HG03520 (cell line): Measurements from ENCODE around the gene SDK2.
A peak's percentile ranks its signal among the peaks of the same experiment; 100 is the strongest.
"Not testable (repeated sequence)": the region's sequence is repeated elsewhere in the genome, so short reads cannot be mapped to it uniquely, and the experiment has no call there.

Source experiments
- ATAC-seq: cut with Tn5 transposase; IDR thresholded peaks from one replicate; pipeline ENCODE4 v1.9.1; 2021; ENCODE audit warnings: mild to moderate bottlenecking, moderate library complexity; ENCODE audit not compliant: unreplicated experiment

SDK2 gene

DNA sequence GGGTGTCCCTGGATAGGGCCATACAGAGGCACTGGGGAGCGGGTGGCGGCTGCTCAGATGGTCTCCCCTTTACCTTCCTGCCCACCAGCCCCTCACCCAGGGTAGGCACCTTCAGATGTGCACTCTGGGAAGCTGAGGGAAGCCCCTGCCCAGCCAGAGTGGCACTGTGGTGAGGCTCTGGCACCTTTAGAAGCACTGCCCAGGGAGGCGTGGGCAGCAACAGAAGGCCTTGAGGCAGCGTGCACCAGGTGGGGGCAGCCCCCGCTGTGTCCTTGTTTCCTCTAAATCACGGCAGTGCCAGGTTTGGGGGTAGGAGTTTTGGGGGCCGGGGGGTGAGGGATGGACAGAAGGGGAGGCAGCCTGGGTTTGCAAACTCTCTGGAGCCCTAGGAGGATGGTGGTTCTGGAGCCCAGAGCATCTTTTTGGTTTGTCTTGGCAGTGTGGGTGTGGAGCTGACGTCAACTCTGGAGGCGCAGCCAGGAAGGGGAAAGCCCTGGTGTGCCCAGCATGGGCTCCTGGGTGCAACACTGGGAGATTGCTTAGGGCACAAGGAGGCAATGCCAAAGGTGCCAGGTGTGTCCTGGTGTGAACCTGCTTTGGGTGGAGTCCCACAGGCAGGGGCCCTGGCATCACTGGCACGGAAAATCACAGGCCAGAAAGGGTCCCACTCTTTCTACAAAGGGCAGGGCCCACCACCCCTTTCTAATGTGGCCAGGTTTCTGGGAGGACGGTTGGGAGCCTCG is 309.3 kb downstream of the SDK2 start:
- ATAC-seq = no peak

DNA sequence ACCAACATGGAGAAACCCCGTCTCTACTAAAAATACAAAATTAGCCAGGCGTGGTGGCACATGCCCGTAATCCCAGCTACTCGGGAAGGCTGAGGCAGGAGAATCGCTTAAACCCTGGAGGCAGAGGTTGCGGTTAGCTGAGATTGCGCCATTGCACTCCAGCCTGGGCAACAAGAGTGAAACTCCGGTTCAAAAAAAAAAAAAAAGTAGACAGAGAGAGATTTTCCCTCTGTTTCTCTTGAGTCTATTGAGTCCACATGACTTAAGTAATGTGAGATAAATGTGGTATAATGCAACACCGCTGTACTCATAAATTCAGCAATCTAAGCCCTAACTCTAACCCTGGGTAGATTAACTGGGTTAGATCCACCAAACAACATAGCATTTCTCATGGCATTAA is 310.8 kb downstream of the SDK2 start:
- ATAC-seq = not testable (repeated sequence)

DNA sequence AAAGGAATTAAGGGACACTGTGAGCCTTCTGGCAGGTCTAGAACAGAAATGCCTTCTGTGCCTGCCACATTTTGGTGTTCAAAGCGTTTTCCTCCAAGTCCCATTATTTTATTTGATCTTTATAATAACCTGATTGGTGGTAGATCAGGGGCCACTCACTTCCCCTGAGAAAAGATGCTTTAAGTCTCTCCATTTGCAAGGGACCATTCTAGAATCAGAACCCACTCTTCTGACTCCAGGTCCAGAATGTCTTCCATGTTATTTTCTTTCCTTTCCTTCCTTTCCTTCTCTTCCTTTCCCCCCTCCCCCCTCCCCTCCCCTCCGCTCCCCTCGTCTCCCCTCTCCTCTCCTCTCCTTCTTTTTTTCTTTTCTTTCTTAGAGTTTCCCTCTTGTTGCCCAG is 313.2 kb downstream of the SDK2 start:
- ATAC-seq = no peak

DNA sequence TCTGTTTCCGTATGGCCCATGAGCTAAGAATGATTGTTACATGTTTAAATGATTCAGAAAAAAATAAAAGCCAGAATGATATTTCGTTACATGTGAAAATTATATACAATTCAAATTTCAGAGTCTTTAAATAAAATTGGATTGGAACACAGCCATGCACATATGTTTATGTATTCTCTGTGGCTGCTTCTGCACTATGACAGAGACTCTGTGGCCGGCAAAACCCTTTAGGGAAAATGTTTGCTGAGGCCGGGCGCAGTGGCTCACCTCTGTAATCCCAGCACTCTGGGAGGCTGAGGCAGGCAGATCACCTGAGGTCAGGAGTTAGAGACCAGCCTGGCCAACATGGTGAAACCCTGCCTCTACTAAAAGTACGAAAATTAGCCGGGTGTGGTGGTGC is 316.6 kb downstream of the SDK2 start:
- no peak for ATAC-seq

DNA sequence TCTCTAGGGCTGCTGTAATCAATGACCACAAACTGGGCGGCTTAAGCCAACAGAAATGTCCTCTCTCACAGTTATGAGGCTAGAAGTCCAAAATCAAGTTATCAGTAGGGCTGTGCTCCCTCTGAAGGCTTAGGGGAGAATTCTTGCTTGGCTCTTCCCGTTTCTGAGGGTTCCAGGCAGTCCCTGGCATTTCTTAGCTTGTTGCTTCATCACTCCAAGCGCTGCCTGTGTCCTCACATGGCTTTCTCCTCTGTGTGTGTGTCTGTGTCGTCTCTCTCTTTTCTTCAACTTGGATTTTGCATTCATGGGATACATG is 318.8 kb downstream of the SDK2 start:
- ATAC-seq = no peak

DNA sequence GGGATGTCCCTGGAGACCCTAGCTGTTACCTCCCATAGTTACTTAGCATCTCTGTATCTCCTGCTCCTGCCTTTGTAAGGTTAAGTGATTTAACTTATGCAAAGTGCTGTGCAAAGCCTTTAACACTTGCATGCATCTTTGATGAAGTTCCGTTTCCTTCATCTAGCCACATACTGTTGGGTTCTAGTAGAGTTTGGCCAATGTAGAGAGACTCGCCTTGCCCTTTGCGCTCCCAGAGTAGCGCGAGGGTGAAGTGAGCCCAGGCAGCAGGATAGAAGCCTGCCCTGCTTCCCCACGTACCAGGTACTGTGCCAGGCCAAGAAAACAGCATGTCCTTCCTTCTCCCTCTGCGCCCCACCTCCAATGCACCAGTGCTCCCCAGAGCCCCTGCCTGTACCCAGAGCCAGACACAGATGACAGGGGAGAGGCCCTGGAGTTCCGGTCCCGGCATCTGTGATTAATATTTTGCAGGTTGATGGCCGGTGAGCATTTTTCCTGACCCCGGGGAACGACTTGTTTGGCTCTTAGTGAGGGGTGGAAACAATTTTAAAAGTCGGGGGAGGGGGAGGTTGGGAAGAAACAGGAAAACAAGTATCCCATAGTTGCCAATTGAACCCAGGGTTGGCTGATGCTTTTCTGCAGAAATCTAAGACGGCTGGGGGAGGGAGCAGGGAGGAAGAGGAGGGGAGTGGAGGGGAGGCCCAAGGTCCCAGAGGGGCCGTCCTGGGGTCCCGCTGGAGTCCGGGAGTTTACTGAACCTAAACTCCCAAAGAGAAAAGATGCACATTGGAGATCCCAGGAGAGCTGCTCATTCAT is 319.3 kb downstream of the SDK2 start:
- ATAC-seq = no peak

DNA sequence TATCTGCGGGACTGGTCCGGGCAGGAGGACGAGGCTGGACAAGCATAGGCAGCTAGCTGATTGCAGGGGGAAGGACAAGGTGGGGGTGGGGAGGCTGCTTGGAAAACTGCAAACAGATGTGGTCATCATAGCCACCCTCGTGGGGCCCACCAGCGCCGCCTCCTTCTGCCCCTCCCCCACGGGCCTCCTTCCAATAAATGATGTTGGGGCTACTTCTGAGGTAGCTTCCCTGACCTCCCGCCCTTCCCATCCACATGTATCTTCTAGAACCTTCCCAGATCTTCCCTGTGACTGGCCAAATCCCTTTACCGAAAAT is 320.1 kb downstream of the SDK2 start:
- no peak for ATAC-seq

DNA sequence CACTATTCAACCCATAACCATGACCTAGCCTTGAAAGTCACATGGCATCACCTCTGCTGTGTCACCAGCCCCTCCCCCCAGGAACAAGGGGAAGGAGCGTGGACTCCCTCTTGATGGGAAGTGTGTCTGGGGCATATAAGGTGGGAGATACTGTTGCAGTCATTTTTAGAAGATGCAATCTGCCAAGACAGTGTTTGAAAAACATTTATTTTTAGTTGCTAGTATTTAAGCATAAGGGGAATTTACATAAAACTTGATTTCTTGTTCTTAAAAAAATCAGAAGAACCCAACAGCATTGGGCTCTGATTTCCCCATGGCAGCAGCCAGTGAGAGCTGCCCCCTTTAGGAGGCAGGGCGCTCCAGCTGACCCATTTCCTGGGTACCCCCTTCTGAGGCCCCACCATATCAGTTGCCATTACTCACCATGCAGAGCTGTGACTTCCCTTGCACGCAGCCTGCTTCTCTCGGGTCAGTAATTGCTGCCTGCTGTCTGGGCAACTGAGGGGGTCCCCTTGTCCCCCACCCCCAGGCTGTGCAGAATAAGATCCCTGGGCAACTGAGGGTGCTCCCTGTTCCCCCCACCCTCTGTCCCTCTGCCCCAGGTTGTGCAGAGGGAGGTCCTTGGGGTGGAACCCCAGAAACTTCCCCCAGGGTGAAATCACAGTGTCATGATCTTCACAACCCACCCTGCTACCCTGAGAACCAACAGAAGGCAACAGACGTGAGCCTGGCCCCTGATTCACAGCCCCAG is 320.7 kb downstream of the SDK2 start:
- no peak for ATAC-seq

DNA sequence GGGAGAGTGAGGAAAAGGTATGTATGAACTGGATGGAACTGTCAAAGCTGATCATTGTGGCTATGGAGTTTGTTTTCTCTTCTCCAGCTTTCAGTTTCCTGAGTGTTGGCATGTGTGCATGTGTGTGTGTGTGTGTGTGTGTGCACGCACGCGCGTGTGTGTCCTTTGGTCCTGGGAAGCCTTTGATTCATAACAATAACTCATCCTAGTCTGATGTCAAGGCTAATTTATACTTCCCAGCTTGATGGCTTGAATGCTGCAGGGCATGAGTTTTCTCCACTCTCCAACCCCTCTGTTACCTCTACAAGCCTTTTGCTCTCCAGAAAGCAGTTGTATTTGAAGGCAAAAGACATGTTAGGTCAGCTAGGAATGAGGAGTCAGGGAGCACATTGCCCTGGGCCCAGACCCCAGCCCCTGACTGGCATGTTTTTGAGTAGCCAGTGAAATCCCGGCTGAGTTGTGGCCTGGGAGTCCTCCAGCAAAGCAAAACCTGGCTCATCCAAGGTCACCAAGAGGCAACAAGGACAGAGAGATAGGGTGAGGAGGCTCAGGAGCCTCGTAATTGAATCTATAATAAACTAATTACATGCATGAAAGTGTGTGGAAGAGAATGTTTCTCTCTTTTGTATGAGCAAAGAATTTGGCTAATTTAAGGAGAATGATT is 323.5 kb downstream of the SDK2 start:
- ATAC-seq = no peak

DNA sequence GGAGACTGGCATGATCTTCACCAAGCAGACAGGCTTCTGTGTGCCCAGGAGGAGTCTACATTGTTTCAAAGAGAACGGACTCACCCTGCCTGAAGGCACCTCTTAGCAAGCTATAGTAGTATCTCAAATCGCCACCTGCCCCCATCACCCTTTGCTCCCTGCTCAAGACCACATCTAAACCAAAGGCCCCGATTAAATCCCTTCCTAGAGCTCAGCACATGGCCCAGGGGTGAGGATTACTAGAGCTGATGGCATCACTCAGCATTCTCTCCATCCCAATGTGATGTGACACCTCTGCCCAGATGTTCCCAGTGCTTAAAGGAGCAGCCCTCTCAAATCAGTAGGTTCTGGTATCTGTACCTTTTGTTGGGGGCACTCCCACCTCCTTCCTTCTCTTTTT is 324.5 kb downstream of the SDK2 start:
- ATAC-seq = no peak

DNA sequence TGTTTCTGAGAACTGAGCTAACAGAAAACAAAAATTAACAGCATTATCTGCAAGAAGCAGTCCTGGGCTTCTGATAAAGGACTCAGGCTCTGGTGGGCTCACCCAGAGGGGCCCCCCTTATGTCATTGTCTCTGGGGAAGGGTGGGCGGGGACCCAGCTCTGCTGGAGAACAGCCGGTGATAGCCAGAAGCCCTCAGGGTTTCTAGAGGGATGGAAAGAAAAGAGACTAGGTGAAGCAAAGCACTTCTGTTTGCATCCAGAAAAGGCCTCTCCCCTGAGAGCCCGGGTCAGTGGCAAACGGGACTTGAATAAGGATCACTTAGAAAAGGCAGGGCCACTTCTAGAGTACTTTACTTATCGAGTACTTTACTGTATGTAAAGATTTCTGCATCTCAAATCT is 325.4 kb downstream of the SDK2 start:
- ATAC-seq = no peak

DNA sequence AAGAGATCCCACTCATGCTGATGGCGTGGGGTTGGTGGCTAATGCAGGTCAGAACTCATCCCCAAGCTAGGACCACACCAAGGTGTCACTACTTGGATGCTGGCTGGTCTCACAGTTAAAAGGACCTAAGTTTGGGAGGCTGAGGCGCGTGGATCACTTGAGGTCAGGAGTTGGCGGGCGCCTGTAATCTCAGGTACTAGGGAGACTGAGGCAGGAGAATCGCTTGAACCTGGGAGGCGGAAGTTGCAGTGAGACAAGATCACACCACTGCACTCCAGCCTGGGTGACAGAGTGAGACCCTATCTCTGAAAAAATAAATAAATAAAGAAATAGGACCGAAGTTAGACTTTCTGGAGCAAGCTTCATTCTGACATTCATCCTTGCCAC is 325.8 kb downstream of the SDK2 start:
- no peak for ATAC-seq

DNA sequence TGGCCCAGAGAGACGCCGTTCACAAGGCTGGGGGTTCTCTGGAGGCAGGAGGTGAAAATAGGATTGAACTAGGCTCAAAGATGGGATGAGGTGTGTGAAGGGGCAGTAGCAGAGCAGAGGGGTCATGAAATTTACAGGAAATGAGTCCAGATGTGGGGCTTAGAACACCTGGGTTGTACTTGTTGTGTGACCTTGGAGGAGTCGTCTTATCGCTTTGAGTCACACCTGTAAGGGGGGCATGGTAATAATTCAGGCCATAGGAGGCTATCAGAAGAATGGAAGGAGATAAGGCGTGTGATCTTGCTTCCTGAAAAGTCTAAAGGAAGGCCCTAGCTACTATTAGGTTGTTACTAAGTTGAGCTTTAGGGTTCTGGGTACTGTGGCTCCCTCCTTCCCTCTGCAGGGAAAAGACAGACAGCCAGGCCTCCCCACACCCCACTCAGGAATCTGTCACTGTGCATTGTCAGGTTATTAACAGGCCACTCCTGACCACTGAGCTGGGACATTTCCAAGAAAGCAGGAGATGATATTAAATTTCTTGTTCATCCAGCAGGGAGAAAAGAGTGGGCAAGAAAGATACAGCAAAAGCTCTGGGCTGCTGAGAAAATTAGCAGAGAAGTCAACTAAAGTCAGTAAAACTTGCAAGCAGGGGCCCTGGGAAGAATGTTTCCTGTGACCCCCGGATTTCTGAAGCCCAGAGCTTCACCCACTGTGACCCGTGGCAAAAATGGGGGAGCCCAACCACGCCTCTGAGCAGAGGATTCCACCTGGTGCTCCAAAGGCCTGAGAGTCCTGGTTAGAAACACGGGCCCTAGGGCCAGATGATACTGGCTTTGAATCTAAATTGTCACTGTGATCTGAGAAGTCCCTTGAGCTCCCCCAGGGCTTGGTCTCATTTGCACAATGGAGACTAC is 326.5 kb downstream of the SDK2 start:
- ATAC-seq = no peak

DNA sequence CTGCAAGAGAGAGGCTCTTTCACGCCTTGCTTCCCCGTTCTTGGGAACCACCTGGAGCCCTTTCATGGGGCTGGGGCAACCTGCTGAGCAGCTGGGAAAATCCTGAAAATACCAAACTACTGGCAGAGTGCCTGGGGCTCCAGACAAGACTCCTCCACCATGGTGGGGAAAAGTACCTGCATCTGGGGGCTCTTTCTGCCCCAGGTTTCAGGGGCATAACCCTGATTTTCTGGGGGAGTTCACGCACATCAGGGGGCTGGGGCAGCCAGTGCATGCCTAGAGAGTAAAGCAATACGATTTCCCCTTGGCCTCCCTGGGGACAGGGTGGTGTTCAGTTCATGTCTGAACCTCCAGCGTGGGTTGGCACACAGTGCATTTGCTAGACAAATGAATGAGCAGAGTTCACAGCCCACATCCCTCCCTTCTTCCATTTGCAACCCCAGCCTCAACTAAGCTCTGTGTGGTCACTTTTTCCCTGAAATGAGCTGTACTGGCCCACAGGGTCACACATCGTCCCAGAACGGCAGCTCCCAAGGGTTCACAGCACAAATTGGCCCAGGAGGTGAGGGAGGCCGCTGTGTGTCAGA is 327.2 kb downstream of the SDK2 start:
- no peak for ATAC-seq

DNA sequence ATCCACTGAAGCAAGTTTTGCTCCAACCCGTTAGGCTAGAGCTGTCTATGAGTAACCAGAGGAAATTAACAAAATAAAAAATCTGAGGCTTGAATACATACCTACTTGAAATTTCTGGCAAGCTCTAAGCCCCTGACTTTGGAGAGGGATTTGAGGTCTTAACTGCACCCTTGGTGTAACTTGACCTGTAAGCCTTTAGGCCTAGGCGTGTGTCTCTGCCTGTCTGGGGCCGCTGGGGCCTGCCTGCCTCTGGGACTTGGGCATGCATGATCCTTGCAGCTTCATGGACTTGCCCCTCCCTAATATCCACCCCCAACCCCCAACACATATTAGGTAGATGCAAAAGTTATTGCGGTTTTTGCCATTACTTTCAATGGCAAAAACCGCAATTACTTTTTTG is 328.8 kb downstream of the SDK2 start:
- no peak for ATAC-seq

DNA sequence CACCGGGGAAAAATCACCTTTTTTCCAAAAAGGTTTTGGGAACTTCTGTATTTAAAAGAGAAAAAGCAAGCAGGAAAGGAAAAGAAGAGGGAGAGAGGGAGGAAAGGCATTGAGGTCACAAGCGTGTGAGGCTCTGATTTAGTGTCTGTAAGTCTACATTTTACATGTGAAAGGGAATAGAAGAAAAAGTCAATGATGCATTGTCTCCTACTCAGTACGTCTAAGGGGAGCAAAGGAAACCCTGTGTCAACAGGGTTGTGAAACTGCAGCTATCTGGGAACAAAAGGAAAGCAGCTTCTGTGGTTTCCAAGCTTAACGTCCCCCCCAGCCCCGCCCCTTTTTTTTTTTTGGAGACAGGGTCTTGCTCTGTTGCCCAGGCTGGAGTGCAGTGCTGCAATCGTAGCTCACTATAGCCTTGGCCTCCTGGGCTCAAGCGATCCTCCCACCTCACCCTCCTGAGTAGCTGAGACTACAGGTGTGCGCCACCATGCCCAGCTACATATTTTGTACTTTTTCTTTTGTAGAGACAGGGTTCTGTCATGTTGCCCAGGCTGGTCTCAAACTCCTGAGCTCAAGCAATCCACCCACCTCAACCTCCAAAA is 330.6 kb downstream of the SDK2 start:
- ATAC-seq = no peak

DNA sequence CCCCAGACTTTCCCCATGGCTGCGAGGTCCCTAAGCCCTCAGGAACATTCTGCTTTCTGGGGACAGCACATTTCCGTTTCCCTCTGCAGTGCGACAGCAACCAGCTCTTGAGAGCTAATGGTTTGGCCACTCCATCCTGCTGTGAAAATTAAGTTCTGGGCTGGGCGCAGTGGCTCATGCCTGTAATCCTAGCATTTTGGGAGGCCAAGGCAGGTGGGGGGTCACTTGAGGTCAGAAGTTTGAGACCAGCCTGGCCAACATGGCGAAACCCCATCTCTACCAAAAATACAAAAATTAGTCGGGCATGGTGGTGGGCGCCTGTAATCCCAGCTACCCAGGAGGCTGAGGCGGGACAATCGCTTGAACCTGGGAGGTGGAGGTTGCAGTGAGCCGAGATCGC is 331.4 kb downstream of the SDK2 start:
- not testable (repeated sequence) for ATAC-seq

DNA sequence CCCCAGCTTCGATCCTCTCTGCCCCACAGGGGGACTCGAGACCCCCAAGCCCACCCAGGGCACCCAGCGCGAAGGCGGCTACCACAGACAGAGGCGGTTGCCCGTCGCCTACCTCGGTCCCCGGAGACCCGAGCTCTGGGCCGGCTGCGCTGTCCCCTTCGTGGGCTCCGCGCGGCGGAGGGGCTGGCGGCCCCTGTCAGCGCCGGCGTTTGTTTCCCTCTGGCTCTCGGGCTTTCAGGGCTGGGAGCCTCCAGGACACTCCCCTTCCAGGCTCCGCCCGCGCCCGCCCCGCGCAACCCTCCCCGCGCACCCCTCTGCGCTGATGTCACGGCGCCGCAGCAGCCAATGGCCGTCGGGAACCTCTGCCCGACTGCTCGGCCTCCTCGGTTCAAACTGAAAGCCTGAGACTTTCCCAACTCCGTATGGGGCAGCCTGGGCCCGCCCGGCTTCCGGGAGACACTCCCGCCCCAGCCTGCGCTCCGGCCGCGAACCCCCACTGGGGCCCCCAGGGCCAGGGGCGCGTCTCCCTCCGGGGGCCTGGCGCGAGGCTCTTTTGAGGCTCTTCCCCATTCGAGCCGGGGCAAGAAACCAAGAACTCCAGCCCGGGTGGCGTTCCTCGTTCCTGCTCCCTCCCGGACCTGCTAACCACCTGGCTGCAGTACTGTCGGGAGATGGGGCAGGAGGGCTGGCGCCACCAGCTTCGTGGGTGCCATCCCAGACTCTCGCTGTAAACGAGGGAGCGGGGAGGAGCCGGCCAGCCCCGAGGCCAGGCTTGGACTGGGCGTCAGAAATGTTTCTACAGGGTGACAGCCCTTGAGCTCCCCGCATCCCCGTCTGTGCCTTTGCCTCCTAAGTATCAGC is 332.2 kb downstream of the SDK2 start, which contains the start of gene CDC42EP4:
Gene CDC42EP4, minus strand, starts transcription at position 221 of the 861 bp plus-strand sequence. CDS start 25,501 bp downstream, outside the sequence.
- ATAC-seq = peak; percentile 83

DNA sequence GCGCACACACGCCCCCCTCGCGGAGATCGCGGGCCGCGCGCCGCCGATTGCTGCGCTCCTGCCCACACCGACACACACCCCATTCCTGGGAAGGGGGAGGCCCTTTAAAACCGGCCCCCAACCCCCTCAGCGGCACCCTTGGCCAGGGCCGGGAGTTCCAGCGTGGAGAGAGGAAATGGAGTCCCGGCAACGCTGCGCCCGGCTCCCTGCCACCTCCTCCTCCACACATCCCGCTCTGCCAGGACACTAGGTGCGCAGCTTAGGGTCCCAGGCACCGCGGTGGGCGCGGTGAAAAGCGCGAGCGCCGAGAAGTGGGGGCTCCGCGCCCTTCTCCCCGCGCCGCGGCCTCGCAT is 332.8 kb downstream of the SDK2 start:
- no peak for ATAC-seq
